Naive thymus-derived CD4-positive, alpha-beta T cell (primary cell): ENCODE results near the gene SNRK. TPM values are rescaled to one million over a fixed set of nuclear protein-coding genes. Genes with fewer than 3 reads are reported as not detected.

Experiments used
- ATAC-seq: fragments of 150-1000 bp; cut with Tn5 transposase; 2 replicates; pipeline ENCODE4 v1.10.0; 2021; ENCODE audit warnings: mild to moderate bottlenecking, moderate library complexity
- CTCF ChIA-PET: fragments of 350-600 bp; sonication (Branson Sonifier 250); formaldehyde crosslinking; loops from one replicate; lab custom pipeline; 2021; ENCODE audit warnings: antibody characterized with exemption; lab: Charles Lee
- POLR2A ChIA-PET: fragments of 350-600 bp; sonication (Branson Sonifier 250); formaldehyde crosslinking; loops from one replicate; lab custom pipeline; 2021; ENCODE audit warnings: antibody characterized with exemption, inconsistent platforms; lab: Charles Lee
- DNase-seq, 9 donors: peaks; one replicate each; pipeline versions ENCODE4 v3.0.0 to v3.0.0-alpha.2; 2020 to 2022; ENCODE audit warnings: mixed read lengths in 1 of 9
- H3K27ac ChIP-seq: one replicate; pipeline ENCODE4 v1.7.0; 2013; ENCODE audit warnings: mild to moderate bottlenecking, low read depth, low read length, moderate library complexity
- H3K27me3 ChIP-seq, 2 donors: one replicate each; pipeline ENCODE4 v1.7.0; 2013; ENCODE audit warnings: low read length in 2 of 2, mild to moderate bottlenecking in 2 of 2, moderate library complexity in 2 of 2; ENCODE audit not compliant: control insufficient read depth in 2 of 2, insufficient read depth in 2 of 2
- H3K36me3 ChIP-seq, 3 experiments: 1 replicate in 2 of 3; 2 replicates in 1 of 3; pipeline ENCODE4 v1.7.0; 2013; ENCODE audit warnings: low read length in 3 of 3, mild to moderate bottlenecking in 3 of 3, moderate library complexity in 1 of 3; ENCODE audit not compliant: insufficient read depth in 3 of 3, control insufficient read depth in 2 of 3
- H3K4me1 ChIP-seq, 2 donors: one replicate each; pipeline ENCODE4 v1.7.0; 2013; ENCODE audit warnings: low read length in 2 of 2, mild to moderate bottlenecking in 2 of 2, moderate library complexity in 1 of 2; ENCODE audit not compliant: control insufficient read depth in 2 of 2, insufficient read depth in 2 of 2
- H3K4me3 ChIP-seq: 2 replicates; pipeline ENCODE4 v1.7.0; 2013; ENCODE audit warnings: mild to moderate bottlenecking, low read length
- H3K9me3 ChIP-seq, 3 experiments: 1 replicate in 2 of 3; 2 replicates in 1 of 3; pipeline ENCODE4 v1.7.0; 2013; ENCODE audit warnings: low read length in 3 of 3; ENCODE audit not compliant: control insufficient read depth in 2 of 3
- H3K27ac Mint-ChIP-seq, 9 donors: one replicate each; pipeline ENCODE4 v1.8.0; 2020 to 2022; ENCODE audit warnings: mixed read lengths in 9 of 9, mild to moderate bottlenecking in 8 of 9, moderate library complexity in 5 of 9, inconsistent platforms in 2 of 9
- H3K27me3 Mint-ChIP-seq, 5 donors: one replicate each; pipeline ENCODE4 v1.8.0; 2021 to 2022; ENCODE audit warnings: mixed read lengths in 5 of 5, mild to moderate bottlenecking in 1 of 5
- H3K36me3 Mint-ChIP-seq, 5 donors: one replicate each; pipeline ENCODE4 v1.8.0; 2020 to 2022; ENCODE audit warnings: mixed read lengths in 5 of 5, mild to moderate bottlenecking in 3 of 5, inconsistent platforms in 1 of 5
- H3K4me1 Mint-ChIP-seq, 7 donors: one replicate each; pipeline ENCODE4 v1.8.0; 2020 to 2022; ENCODE audit warnings: mixed read lengths in 7 of 7, mild to moderate bottlenecking in 3 of 7, inconsistent platforms in 1 of 7
- H3K4me3 Mint-ChIP-seq, 10 donors: one replicate each; pipeline ENCODE4 v1.8.0; 2020 to 2022; ENCODE audit warnings: mild to moderate bottlenecking in 10 of 10, mixed read lengths in 10 of 10, moderate library complexity in 6 of 10, inconsistent platforms in 2 of 10
- H3K9me3 Mint-ChIP-seq, 11 donors: one replicate each; pipeline ENCODE4 v1.8.0; 2020 to 2022; ENCODE audit warnings: mixed read lengths in 11 of 11, mild to moderate bottlenecking in 4 of 11, inconsistent platforms in 1 of 11, moderate library complexity in 1 of 11
- intact Hi-C, 2 donors: fragments of 100-400 bp; cut with micrococcal nuclease; formaldehyde crosslinking; loops; one replicate each; pipeline ENCODE4 v1.15.1; 2023
- polyA plus RNA-seq, 2 donors: library from polyadenylated mRNA; unstranded; fragments of 300-500 nt; fragmentation: Illumina TruSeq; gene quantifications; one replicate each; pipeline ENCODE4 v1.2.3, GENCODE V29; 2021
- total RNA-seq, 6 experiments: library from RNA in 5 of 6; stranded (reverse) in 5 of 6; gene quantifications; 1 replicate in 5 of 6; 2 replicates in 1 of 6; pipeline ENCODE4 v1.2.3 and lab custom pipeline; 2021 to 2026

The SNRK gene
- total and polyA plus RNA-seq, 7 experiments from 2014 or later = 63.4 to 176 (median 115) TPM

- peak overlapping the region; percentile 50 for H3K27ac ChIP-seq
- H3K4me1 Mint-ChIP-seq = peaks cover 40 to 78% (median 69%) of the 10 kb centered on the region in 7 donors
- POLR2A ChIA-PET = interaction anchor here (0.6 to 3.1 kb wide), 7 partner anchors 21 to 112 kb away, joined by 3 to 15 read pairs (median 6); partner anchors contain the start of gene SNRK
Observed at GRCh38 chr3:43390255-43390588, 103.9 kb downstream of the SNRK start.

GRCh38 chr3:43391621-43392020 lies 105.3 kb downstream of the SNRK start:
- Mint-ChIP-seq H3K27ac (peak overlapping the region in 8 of 9 donors; percentile 85 to 97 (median 94)), H3K9me3 (peaks cover 0 to 10% (median 0%) of the 10 kb centered on the region in 11 donors), H3K36me3 (peaks cover 0 to 9% (median 0%) of the 10 kb centered on the region in 5 donors), H3K4me3 (no peak overlapping the region), H3K4me1 (peaks cover 36 to 69% (median 61%) of the 10 kb centered on the region in 7 donors), H3K27me3 (no peaks in the 10 kb centered on the region)
- Histone ChIP-seq H3K36me3 (no peaks in the 10 kb centered on the region), H3K27ac (no peak overlapping the region), H3K9me3 (no peaks in the 10 kb centered on the region), H3K4me1 (peaks cover 30 to 39% of the 10 kb centered on the region in 2 donors), H3K27me3 (no peaks in the 10 kb centered on the region), H3K4me3 (no peak overlapping the region)
- DNase-seq (no peak), ATAC-seq (no peak)
- ChIA-PET POLR2A (interaction anchor here (1.1 kb wide), 1 partner anchor 9 kb away, joined by 3 read pairs; no protein-coding TSS in a partner anchor), CTCF (interaction anchor here (1.7 kb wide), 1 partner anchor 13 kb away, joined by 4 read pairs; no protein-coding TSS in a partner anchor)
- intact Hi-C loops = loop anchor here (5.0 to 10.0 kb wide), 2 partner anchors 231 to 587 kb away; partner anchors contain the start of genes ACKR2 (in 1 of the 2), ANO10 (in 1 of the 2) and HIGD1A (in 1 of the 2)

More at GRCh38 chr3:43390255-43390588, 103.9 kb downstream of the SNRK start:
- no peak for DNase-seq
- CTCF ChIA-PET = interaction anchor here (1.5 to 2.3 kb wide), 2 partner anchors 93 to 228 kb away, joined by 3 to 13 read pairs; no protein-coding TSS in a partner anchor
- peaks cover 0 to 10% (median 0%) of the 10 kb centered on the region in 5 donors for H3K36me3 Mint-ChIP-seq
- peaks cover 0 to 10% (median 0%) of the 10 kb centered on the region in 11 donors for H3K9me3 Mint-ChIP-seq
- peaks cover 30 to 39% of the 10 kb centered on the region in 2 donors for H3K4me1 ChIP-seq
- H3K27me3 Mint-ChIP-seq = peaks cover 0 to 7% (median 0%) of the 10 kb centered on the region in 5 donors
- H3K9me3 ChIP-seq = no peaks in the 10 kb centered on the region
- H3K27ac Mint-ChIP-seq = peak overlapping the region; percentile 85 to 97 (median 94)
- H3K4me3 Mint-ChIP-seq = peak overlapping the region; percentile 45 to 81 (median 58)
- ATAC-seq = no peak
- peak overlapping the region; percentile 18 for H3K4me3 ChIP-seq
- no peaks in the 10 kb centered on the region for H3K36me3 ChIP-seq
- H3K27me3 ChIP-seq = no peaks in the 10 kb centered on the region
- intact Hi-C loops = loop anchor here (5.0 to 10.0 kb wide), 2 partner anchors 232 to 585 kb away; partner anchors contain the start of genes ACKR2 (in 1 of the 2), ANO10 (in 1 of the 2) and HIGD1A (in 1 of the 2)

- no peaks in the 10 kb centered on the region for H3K9me3 ChIP-seq
- no peaks in the 10 kb centered on the region for H3K27me3 ChIP-seq
- H3K4me3 ChIP-seq = no peak overlapping the region
- ChIA-PET CTCF (no interaction called here), POLR2A (interaction anchor here (0.7 kb wide), 1 partner anchor 11 kb away, joined by 4 read pairs; no protein-coding TSS in a partner anchor)
- no peak overlapping the region for H3K27ac ChIP-seq
- Mint-ChIP-seq H3K4me3 (no peak overlapping the region), H3K9me3 (peaks cover 0 to 10% (median 0%) of the 10 kb centered on the region in 11 donors), H3K27me3 (no peaks in the 10 kb centered on the region), H3K27ac (peak overlapping the region in 7 of 9 donors; percentile 5 to 94 (median 66)), H3K4me1 (peaks cover 20 to 47% (median 40%) of the 10 kb centered on the region in 7 donors), H3K36me3 (peaks cover 0 to 9% (median under 1%) of the 10 kb centered on the region in 5 donors)
- intact Hi-C loops = loop anchor here (5.0 to 10.0 kb wide), 2 partner anchors 228 to 589 kb away; partner anchors contain the start of genes ACKR2 (in 1 of the 2), ANO10 (in 1 of the 2) and HIGD1A (in 1 of the 2)
- ATAC-seq (no peak), DNase-seq (no peak)
- peaks cover 14 to 23% of the 10 kb centered on the region in 2 donors for H3K4me1 ChIP-seq
- H3K36me3 ChIP-seq = no peaks in the 10 kb centered on the region
Observed at GRCh38 chr3:43394041-43394554, 107.8 kb downstream of the SNRK start.

GRCh38 chr3:43399034-43399433 lies 112.7 kb downstream of the SNRK start:
- Mint-ChIP-seq H3K36me3 (peaks cover 0 to 4% (median 0%) of the 10 kb centered on the region in 5 donors), H3K27me3 (peaks cover 0 to 13% (median 0%) of the 10 kb centered on the region in 5 donors), H3K4me1 (peaks cover 0 to 7% (median 6%) of the 10 kb centered on the region in 7 donors), H3K9me3 (no peaks in the 10 kb centered on the region), H3K27ac (peak overlapping the region in 1 of 9 donors; percentile 23), H3K4me3 (no peak overlapping the region)
- Histone ChIP-seq H3K27me3 (no peaks in the 10 kb centered on the region), H3K36me3 (no peaks in the 10 kb centered on the region), H3K9me3 (no peaks in the 10 kb centered on the region), H3K4me3 (no peak overlapping the region), H3K27ac (no peak overlapping the region), H3K4me1 (no peaks in the 10 kb centered on the region)
- intact Hi-C loops = loop anchor here in 1 of 2 donors (10.0 kb wide), 1 partner anchor 594 kb away; the partner anchor contains the start of genes ACKR2 and HIGD1A
- CTCF ChIA-PET = interaction anchor here (1.1 to 1.2 kb wide), 2 partner anchors 9 to 13 kb away, joined by 4 to 5 read pairs; no protein-coding TSS in a partner anchor
- DNase-seq = no peak
- ATAC-seq = no peak
- POLR2A ChIA-PET = no interaction called here

- H3K36me3 Mint-ChIP-seq = peaks cover 0 to 4% (median 0%) of the 10 kb centered on the region in 5 donors
- H3K27me3 ChIP-seq = no peaks in the 10 kb centered on the region
- intact Hi-C loops = no loop called here
- no peak overlapping the region for H3K4me3 ChIP-seq
- H3K4me1 Mint-ChIP-seq = peaks cover 0 to 7% (median 0%) of the 10 kb centered on the region in 7 donors
- CTCF ChIA-PET = no interaction called here
- POLR2A ChIA-PET = interaction anchor here (1.1 kb wide), 1 partner anchor 11 kb away, joined by 3 read pairs; no protein-coding TSS in a partner anchor
- no peak overlapping the region for H3K4me3 Mint-ChIP-seq
- H3K9me3 ChIP-seq = no peaks in the 10 kb centered on the region
- no peaks in the 10 kb centered on the region for H3K36me3 ChIP-seq
- DNase-seq (no peak), ATAC-seq (no peak)
- no peak overlapping the region for H3K27ac ChIP-seq
- H3K27me3 Mint-ChIP-seq = peaks cover 0 to 13% (median 0%) of the 10 kb centered on the region in 5 donors
- no peaks in the 10 kb centered on the region for H3K4me1 ChIP-seq
- no peaks in the 10 kb centered on the region for H3K9me3 Mint-ChIP-seq
- H3K27ac Mint-ChIP-seq = no peak overlapping the region
Observed at GRCh38 chr3:43400167-43400566, 113.8 kb downstream of the SNRK start.
